ENCODE measurements around the gene GP1BB. TPM values are rescaled to one million over a fixed set of nuclear protein-coding genes. Genes with fewer than 3 reads are reported as not detected.

Gene GP1BB
- total RNA-seq, 1 experiment from 2014 or later: 3.6 TPM

GRCh38 chr22:19710020-19710768, 13.1 kb upstream of the GP1BB start:
- H3K36me3 ChIP-seq (ENCODE audit: control insufficient read depth, insufficient read depth, low read length): no peaks in the 10 kb centered on the region
- TF ChIP-seq REST (IDR thresholded peaks at IDR 0.05; ENCODE audit: insufficient read depth in 1 of 2, low read depth in 2 of 2, low read length in 1 of 2) (no peak), POLR2AphosphoS5 (IDR thresholded peaks at IDR 0.05; ENCODE audit: low read depth, low read length) (no peak), CTCF (IDR thresholded peaks at IDR 0.05) (no peak), SIN3A (IDR thresholded peaks at IDR 0.05; ENCODE audit: borderline replicate concordance, insufficient read depth, low read depth, low read length) (no peak), TCF7L2 (IDR thresholded peaks at IDR 0.05; ENCODE audit: low read depth, low read length) (no peak)
- no peak overlapping the region for H3K4me3 ChIP-seq (ENCODE audit: low read depth in 2 of 2, low read length in 2 of 2)
- in situ Hi-C loops (cut with HindIII; ENCODE audit: low pct_unique_long_range_greater_than_20kb, low sequenced_read_pairs) (no loop called here), intact Hi-C loops (cut with micrococcal nuclease; ENCODE audit: unreplicated experiment) (no loop called here)
- POLR2A ChIA-PET: no interaction called here
- no peak overlapping the region for H3K27ac ChIP-seq (ENCODE audit: low read length)
- ATAC-seq (no peak), DNase-seq (ENCODE audit: low read depth, low spot score) (no peak)
- no peaks in the 10 kb centered on the region for H3K27me3 ChIP-seq (ENCODE audit: control insufficient read depth, insufficient read depth, low read length)
- H3K4me1 ChIP-seq (ENCODE audit: control insufficient read depth, insufficient read depth, low read length): no peaks in the 10 kb centered on the region
- CTCF ChIA-PET: no interaction called here
- H3K9me3 ChIP-seq (ENCODE audit: control insufficient read depth, insufficient read depth, low read depth, low read length): no peaks in the 10 kb centered on the region
- BruUV-seq (replicated peaks): no TSS peak

DNA sequence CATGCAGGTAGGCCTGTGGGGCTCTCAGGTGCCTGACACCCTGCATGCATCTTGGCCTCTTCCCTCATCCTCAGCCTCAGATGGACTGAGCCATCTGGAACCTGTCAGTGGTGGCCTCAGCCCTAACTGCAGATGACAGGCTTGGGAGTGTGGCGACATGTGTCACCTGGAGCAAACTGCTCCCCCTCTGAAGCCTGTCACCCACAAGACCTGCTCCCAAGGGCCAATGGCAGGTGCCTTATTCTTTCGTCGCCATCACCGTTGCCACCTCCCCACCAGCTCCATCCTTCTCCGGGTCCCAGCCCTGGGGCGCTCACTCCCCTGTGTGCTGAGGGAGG, 12.6 kb upstream of the GP1BB start:
- BruUV-seq (replicated peaks): no TSS peak
- H3K4me1 ChIP-seq (ENCODE audit: control insufficient read depth, insufficient read depth, low read length): no peaks in the 10 kb centered on the region
- CTCF ChIA-PET: no interaction called here
- no peak overlapping the region for H3K27ac ChIP-seq (ENCODE audit: low read length)
- TF ChIP-seq CTCF (IDR thresholded peaks at IDR 0.05) (no peak), POLR2AphosphoS5 (IDR thresholded peaks at IDR 0.05; ENCODE audit: low read depth, low read length) (no peak), SIN3A (IDR thresholded peaks at IDR 0.05; ENCODE audit: borderline replicate concordance, insufficient read depth, low read depth, low read length) (no peak), REST (IDR thresholded peaks at IDR 0.05; ENCODE audit: insufficient read depth in 1 of 2, low read depth in 2 of 2, low read length in 1 of 2) (no peak), TCF7L2 (IDR thresholded peaks at IDR 0.05; ENCODE audit: low read depth, low read length) (no peak)
- in situ Hi-C loops (cut with HindIII; ENCODE audit: low pct_unique_long_range_greater_than_20kb, low sequenced_read_pairs) (no loop called here), intact Hi-C loops (cut with micrococcal nuclease; ENCODE audit: unreplicated experiment) (no loop called here)
- no peak for DNase-seq (ENCODE audit: low read depth, low spot score)
- H3K36me3 ChIP-seq (ENCODE audit: control insufficient read depth, insufficient read depth, low read length): no peaks in the 10 kb centered on the region
- POLR2A ChIA-PET: no interaction called here
- no peak for ATAC-seq
- H3K4me3 ChIP-seq (ENCODE audit: low read depth in 2 of 2, low read length in 2 of 2): no peak overlapping the region
- no peaks in the 10 kb centered on the region for H3K9me3 ChIP-seq (ENCODE audit: control insufficient read depth, insufficient read depth, low read depth, low read length)
- H3K27me3 ChIP-seq (ENCODE audit: control insufficient read depth, insufficient read depth, low read length): no peaks in the 10 kb centered on the region
